HG02642 (cell line): ENCODE results near the gene GSTO1.
A peak's percentile ranks its signal among the peaks of the same experiment; 100 is the strongest.
"Not testable (repeated sequence)": the region's sequence is repeated elsewhere in the genome, so short reads cannot be mapped to it uniquely, and the experiment has no call there.

ENCODE experiments used
- ATAC-seq: cut with Tn5 transposase; IDR thresholded peaks from one replicate; pipeline ENCODE4 v1.9.1; 2021; ENCODE audit warnings: mild to moderate bottlenecking; ENCODE audit not compliant: unreplicated experiment, poor library complexity

GSTO1 gene

DNA sequence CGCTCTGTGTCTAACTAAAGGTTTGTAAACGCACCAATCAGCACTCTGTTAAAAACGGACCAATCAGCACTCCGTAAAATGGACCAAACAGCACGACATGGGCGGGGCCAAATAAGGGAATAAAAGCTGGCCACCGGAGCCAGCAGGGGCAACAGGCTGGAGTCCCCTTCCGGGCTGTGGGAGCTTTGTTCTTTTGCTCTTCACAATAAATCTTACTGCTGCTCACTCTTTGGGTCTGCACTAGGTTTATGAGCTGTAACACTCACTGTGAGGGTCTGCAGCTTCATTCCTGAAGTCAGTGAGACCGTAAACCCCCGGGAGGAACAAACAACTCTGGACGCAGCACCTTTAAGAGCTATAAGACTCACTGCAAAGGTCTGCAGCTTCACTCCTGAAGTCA, 5.8 kb upstream of the GSTO1 start:
- not testable (repeated sequence) for ATAC-seq

DNA sequence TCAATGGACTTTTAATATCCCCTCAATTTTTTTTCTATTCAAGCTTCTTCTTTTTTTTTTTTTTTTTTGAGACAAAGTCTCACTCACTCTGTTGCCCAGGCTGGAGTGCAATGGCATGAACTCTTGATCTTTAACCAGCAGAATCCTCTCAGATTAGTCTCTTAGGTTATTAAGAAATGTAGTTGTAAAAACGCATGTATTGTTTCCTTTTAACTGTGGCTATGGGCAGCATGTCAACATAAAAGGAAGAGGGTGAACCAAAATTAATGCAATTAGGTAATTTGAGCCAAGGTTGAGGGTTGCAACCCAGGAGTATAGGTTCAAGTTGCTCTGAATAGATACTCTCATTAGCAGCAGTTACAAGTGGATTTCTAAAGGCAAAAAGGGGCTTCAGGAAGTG, 4.3 kb upstream of the GSTO1 start:
- no peak for ATAC-seq

DNA sequence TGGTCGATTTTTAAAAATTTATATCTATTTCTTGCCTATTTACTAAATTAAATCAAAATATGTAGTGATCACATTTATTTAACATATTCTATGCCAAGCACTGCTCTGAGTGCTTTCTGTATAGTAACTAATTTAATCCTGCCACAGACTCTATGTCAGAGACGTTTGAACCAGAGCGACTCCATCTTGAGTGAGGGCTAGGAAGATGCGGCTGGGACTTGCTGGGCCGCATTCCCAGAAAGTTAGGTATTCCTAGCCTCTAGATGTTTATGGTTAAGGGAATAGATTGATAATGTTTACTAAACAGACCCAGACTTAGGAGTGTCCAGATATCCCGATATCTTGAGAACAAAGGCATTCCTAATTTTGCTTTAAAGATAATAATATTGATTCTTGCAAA, 3.2 kb upstream of the GSTO1 start:
- ATAC-seq = no peak

DNA sequence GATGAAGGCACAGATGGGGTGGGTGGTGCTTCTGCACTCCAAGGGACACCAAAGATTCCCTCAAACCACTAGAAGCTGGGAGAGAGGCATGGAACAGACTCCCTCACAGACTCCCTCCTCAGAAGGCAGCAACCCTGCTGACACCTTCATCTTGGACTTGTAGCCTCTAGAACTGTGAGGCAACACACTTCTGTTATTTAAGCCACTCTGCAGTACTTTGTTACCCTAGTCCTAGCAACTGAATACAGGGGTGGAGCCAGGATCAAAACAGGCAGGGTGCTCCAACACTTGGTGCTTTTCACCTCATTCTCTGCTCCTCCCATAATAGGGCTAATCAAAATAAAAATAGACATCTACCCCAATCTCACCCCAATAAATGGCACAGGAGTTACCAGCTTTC, 2.3 kb upstream of the GSTO1 start:
- ATAC-seq = no peak

DNA sequence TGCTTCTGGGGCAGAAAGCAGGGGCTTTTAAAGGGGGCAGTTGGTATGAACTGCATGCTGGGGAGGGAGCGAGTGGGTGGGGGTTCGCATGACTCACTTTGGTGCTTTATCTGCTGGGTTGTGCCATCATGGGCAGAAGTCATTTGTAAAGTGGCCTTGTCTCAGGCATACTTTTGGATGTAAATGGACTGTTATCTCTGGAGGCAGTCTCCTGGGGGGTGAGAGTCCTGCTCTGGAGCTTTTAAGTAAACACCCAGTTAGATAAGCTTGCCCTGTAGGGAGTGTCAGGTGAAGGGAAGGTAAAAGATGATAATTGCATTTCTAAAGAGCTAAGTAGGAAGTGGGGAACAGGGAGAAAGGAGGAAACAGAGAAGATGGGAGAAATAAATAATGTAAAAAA, 1.6 kb upstream of the GSTO1 start:
- no peak for ATAC-seq

DNA sequence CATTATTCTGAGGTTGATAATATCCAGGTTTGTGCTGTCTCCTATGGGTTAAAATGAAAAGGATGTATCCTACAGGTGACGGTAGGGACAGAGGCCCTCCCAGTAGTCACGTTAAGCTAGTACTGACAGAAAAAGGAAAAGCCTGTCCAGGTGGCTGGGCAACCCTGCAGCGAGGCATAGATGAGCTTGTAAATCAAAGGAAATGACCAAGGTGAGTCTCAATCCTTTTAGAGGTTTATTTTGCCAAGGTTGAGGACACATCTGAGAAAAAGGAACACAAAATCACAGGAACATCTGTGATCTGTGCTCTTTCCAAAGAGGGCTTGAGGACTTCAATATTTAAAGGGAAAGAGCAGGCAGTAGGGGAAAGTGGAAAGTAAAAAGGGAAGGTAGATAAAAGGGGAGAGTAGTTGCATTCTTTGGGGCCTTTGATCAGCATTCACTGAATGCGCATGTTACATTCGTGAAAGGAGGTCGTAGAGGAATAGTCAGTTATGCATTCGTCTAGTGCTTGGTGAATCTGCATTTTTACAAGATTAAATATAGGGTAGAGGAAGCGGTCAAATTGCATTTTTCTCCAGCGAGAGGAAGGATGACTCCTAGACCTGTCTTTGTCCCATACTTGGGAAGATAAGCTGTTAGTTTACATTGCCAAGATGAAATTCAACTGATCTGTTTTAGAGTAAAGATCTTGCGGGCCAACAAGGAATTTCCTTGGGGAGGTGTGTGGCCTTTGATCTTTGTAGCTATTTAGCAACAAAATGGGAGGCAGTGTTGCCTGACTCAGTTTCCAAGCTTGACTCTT, 884 bp upstream of the GSTO1 start:
- no peak for ATAC-seq

DNA sequence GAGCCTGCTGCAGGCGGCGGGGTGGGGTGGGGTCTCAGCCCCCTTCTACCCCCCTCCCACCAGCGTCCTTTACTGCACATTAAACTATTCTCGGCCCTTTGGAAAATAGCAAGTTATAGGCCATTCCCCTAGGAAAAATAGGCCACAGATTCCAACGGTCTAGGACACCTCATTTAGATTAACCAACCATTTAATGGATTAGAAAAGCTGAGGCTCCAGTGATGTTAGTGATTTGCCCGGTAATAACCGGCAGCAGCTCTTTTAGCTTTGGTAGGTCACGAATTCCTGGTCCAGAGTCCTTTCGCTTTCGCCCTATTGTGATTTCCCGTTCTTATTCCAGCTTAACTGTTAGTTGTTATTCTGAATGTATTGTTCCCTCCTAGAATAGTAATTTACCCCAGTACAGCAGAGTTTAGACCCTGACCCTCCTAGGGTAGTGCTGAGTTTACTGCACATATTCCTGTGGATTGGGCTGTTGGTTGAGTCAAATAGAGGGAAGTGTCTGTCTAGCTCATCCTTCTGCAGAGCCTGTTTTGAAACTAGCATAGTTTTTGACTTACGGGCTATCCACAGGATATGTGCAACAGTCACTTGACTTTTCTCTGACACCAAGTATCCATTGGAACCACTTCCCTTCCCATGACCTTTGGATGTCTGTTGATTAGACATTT, 754 bp downstream of the GSTO1 start:
- peak; percentile 32 for ATAC-seq

DNA sequence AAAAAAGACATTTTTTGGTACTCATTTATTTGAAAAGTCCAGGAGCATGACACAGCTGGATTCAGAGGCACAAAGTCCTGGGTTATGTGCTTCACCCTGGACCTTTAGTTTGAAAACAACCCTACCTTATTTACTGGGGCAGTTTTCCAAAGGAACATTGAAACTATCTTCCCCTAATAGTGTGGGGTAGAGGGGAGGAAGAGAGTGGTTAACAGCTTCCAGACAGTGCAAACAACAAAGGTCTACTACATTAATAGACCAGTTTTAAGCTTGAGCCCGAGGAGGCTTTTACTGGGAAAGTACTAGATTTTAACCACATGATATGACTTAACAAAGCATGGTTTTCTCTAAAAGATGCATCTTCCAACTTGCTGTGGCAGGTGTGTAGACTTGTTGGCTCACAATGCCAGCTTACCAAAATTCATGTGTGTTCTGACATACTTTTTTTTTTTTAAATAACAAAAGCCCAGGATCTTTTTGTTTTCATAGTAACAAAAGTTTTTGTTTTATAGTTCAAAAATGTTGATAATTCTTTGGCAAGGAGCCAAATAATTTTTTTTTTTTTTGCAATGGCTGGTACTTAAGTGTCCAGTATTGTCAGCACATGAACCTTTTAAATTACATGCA, 1.8 kb downstream of the GSTO1 start:
- no peak for ATAC-seq

DNA sequence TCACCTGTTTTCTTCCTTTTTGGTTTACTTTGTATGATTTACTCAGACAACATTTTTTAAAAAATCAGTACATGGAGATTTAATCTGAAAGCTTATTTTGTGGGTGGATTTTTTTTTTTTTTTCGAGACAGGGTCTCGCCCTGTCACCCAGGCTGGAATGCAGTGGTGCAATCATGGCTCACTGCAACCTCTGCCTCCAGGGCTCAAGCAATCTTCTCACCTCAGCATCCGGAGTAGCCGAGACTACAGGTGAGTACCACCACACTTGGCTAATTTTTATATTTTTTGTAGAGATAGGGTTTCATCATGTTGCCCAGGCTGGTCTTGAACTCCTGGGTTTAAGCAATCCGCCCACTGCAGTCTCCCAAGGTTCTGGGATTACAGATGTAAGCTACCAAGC, 2.5 kb downstream of the GSTO1 start:
- no peak for ATAC-seq

DNA sequence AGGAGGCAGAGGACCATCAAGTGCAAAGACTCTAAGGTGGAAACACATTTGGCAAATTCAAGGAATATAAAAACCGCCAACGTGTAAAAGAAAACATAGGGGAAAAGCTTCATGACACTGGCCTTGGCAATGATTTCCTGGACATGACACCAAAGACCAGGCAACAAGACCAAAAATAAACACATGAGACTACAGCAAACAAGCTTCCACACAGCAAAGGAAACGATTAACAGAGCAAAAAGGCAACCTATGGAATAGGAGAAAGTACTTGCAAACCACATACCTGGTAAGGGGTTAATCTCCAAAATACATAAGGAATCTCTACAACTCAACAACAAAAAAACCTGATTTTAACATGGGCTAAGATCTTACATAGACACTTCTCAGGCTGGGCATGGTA, 3.5 kb downstream of the GSTO1 start:
- no peak for ATAC-seq

DNA sequence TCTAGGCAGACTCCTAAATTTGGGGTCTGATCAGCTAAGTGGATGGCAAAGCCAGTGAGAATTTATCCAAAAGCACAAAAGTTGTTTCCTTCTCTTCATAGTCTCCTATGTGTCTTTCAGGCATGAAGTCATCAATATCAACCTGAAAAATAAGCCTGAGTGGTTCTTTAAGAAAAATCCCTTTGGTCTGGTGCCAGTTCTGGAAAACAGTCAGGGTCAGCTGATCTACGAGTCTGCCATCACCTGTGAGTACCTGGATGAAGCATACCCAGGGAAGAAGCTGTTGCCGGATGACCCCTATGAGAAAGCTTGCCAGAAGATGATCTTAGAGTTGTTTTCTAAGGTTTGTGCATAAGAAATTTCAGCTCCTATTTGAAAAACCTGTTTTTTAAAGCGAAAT, 4.8 kb downstream of the GSTO1 start:
- no peak for ATAC-seq

DNA sequence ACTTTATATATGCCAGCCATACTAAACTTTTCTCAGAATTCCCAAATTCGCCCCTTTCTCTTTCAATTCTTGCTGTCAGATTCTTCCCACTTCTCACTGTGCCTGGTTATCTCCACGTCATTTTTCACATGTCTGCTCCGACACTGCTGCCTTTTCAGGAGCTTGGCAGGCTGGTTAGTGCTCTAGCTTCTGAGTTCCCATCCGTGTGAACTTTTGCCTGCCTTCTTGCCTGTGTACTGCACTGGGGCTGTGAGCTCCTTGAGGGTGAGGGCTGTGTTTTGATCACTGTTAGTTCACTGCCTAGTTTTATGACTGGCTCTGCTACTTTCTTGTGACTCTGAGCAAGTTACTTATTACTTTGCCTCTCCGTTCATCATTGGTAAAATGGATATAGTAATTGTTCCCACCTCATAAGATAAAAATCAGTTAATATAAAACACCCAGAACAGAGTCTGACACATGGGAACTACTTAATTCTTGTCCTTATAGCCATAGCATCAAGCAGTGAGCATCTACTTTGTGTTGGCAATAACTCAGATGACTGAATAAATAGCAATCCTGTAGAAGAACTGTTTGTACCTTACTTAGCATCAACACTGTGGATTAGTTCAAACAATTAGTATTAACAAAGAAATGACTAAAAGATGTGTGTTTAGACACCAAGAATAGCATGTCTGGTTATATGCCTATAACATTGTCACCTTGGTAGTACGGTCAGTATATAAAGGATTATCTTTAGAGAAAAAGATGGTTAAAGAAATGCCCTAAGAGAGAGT, 5.5 kb downstream of the GSTO1 start:
- ATAC-seq = no peak

DNA sequence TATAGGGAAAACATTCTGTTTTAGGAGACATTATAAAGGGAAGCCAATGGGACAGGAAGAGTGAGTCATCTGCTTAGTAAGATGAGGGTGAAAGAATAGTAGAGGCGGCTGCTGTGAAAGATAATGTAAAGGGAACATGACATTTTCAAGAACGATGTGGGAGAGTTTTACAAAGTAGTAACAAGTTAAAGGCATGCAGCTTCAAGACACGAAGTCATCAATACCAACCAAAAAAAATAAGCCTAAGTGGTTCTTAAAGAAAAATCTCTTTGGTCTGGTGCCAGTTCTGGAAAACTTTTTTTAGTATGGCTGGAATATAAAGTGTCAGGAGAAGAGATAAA, 6.1 kb downstream of the GSTO1 start:
- no peak for ATAC-seq

DNA sequence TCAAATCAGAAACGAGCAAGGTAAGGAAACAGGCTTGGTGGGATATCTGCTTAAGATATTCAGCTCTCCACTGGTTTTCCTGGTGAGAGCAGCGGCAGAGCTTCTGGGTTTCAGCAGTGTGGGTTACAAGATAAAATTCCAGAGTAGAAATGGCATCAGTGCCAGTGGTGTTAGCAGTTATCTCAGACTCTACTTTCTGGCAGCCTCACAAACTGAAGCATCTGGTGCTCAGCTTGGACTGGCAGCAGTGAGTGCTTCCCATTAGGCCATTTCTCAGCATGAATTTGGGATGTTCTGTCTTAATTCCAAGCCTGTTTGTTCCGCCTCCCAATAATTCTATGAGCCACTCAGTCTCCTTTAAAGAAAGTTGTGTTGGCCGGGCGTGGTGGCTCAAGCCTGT, 7.4 kb downstream of the GSTO1 start:
- no peak for ATAC-seq

DNA sequence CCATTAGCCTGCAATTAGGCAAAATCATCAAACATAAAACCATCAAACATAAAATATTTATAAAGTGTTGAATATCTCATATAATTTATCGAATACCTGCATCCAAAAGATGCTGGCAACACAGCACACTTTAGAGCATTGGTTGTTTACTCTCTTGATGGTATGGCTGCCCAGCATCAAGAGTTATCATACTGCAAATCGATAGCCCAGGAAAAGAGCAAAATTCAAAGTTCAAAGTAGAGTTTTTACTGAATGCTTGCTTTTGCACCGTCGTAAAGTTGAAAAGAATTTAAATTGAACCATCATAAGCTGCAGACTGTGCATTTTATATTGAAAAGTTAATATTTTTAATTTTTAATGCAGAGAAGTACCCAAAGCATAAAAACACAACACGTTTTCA, 10.1 kb downstream of the GSTO1 start:
- ATAC-seq = no peak

DNA sequence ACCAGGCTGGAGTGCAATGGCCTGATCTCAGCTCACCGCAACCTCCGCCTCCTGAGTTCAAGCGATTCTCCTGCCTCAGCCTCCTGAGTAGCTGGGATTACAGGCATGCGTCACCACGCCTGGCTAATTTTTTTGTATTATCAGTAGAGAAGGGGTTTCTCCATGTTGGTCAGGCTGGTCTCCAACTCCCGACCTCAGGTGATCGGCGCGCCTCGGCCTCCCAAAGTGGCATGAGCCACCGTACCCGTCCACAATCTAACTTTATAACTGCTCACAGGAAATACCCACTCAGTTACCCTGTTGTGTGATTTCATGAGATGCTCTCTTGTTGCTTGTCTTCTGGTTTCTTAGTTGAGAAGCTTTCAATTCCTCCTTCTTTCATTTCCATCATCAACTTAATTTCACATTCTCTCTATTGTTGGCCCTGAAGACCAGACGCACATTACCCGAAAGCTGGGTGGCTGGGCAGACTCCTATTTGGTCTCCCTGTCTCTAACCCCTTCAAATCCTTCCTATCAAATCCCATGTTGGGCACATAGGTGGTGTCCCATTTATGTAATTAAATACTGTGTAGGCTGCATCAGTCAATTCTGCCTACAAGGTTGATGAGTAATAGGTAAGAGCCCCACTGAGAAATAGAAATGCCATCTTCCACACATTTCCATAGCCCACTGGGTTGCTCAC, 13.2 kb downstream of the GSTO1 start:
- no peak for ATAC-seq

DNA sequence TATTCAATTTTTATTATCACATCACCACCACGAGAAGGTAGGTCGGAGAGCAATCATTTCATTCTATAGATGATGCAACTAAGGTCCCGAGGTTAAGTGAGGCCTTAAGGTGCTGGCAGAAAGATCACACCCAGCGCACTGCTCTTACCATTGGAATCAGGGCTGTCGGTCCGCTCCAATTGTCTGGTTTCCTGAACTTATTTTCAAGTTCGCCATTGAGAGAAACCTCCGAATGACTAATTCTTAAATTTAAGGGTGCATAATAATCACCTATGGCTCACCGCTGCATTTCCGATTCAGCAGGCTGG, 13.7 kb downstream of the GSTO1 start:
- no peak for ATAC-seq

DNA sequence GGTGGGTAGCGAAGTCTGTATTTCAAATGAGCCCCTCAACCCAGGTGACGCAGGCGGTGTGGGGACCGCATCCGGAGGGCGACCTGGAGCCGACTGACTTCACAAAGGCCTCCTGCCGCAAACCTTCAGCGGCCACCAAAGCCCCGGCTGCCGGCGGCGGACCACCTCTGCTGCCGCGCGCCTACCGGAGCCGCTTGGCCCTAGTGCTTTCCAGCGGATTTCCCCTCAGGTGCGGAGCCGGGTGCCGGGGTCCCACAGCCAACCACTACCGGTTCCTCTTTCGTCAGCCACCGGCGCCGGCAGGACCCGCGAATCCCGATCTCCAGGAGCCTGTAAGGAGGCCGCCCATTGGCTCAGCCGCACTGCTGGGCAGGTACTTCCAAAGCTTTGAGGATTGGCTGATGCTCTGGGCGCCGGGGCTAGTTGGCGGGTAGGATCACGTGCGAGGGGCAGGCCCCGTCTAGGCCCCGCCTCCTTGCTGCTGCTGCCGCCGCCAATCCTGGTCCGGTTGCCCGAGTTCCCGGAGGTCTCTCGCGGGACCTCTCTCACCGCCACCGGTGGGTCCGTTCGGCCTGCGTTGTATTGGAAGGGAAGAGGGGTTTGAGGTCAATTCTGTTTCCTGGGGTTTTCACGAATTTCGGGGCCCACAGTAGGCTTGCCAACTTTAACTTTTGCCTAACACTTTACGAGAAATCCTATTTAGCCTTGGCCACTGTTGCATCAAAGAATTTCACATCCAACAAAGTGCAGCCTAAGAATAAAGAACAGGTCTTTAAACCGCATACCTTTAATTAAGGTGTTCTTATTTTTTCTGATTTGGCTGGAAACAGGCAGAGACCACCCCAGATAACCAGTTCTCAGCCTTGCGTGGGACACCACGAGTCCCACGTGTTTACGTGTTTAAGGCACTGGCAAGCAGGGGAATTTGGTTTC, 14.3 kb downstream of the GSTO1 start, which contains the start of gene GSTO2:
Gene GSTO2 (plus strand): TSS at position 472 of the 933 bp plus-strand sequence. CDS start 5,732 bp downstream, outside the sequence.
- ATAC-seq = peak; percentile 99

DNA sequence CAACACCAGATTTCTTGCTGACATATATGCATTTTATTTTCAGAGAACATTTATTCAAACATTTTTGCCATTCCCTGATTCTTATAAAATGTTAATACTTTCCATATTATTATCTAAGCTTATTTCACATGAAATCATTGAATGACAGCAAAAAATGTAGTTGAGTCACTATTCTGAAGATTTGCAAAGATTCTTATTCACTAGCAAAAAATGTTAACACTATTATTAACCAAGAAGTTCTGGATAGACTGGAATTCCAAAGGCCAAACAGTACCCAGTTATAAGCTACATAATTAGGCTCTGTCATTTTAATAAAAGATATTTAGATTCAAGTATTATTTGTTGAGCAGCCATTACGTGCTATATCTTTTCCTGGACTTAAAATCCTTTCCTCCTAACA, 18.6 kb downstream of the GSTO1 start:
- ATAC-seq = no peak
